Tibial artery (tissue), 4 donors: ENCODE measurements around the gene GFI1.

ENCODE experiments used
- DNase-seq, 2 donors: peaks; one replicate each; pipeline ENCODE4 v3.0.0-alpha.2; 2019
- H3K27ac ChIP-seq, 2 donors: fragments of 200-600 bp; sonication (generic) in 1 of 2; 1 replicate in 1 of 2; 2 replicates in 1 of 2; pipeline ENCODE4 v1.5.1; 2018 to 2019; ENCODE audit warnings: mild to moderate bottlenecking in 1 of 2
- H3K27me3 ChIP-seq, 2 donors: fragments of 200-600 bp; sonication (generic) in 1 of 2; one replicate each; pipeline versions ENCODE4 v1.5.1 to v1.6.0; 2016 to 2019
- H3K36me3 ChIP-seq, 3 donors: fragments of 200-600 bp; sonication (generic) in 2 of 3; one replicate each; pipeline ENCODE4 v1.5.1; 2016 to 2019; ENCODE audit warnings: mild to moderate bottlenecking in 2 of 3
- H3K4me1 ChIP-seq, 4 donors: fragments of 200-600 bp; sonication (generic) in 2 of 4; 1 replicate in 3 of 4; 2 replicates in 1 of 4; pipeline ENCODE4 v1.5.1; 2016 to 2019
- H3K4me3 ChIP-seq, 2 donors: fragments of 200-600 bp; sonication (generic) in 1 of 2; 1 replicate in 1 of 2; 2 replicates in 1 of 2; pipeline ENCODE4 v1.5.1; 2018 to 2019; ENCODE audit warnings: mild to moderate bottlenecking in 2 of 2
- H3K9me3 ChIP-seq, 3 donors: fragments of 200-600 bp; sonication (generic) in 1 of 3; one replicate each; pipeline ENCODE4 v1.5.1; 2016 to 2019
- CTCF ChIP-seq, 2 experiments: fragments of 200-600 bp in 1 of 2; fragments of 450-650 bp in 1 of 2; IDR thresholded peaks; one replicate each; pipeline ENCODE4 v1.5.1; 2017 to 2019; ENCODE audit warnings: antibody characterized with exemption in 2 of 2, mild to moderate bottlenecking in 1 of 2, moderate library complexity in 1 of 2
- intact Hi-C: fragments of 100-400 bp; cut with DNase I; formaldehyde crosslinking; loops from one replicate; pipeline ENCODE4 v1.15.0; 2023; ENCODE audit warnings: low total_unique reads

The GFI1 gene

DNA sequence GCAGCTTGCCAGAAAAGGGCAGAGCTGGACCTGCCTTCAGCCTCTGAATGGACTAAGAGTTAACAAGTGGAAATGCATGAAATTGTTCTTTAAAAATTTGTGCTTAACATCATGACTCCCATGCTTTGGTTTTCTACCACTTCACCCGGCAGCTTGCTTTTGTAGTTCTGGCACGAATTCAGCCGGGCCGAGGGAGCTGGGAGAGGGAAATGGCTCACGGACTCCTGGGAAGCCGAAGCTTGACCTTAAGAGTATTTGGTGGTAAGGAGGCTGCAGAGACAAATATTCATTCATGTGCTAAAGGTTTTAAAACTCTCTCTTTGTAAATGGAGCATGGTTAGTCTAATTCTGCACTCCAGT lies 17.2 kb upstream of the GFI1 start:
- H3K4me3 ChIP-seq, result no peak overlapping the region
- H3K4me1 ChIP-seq, result no peaks in the 10 kb centered on the region
- DNase-seq, result no peak
- no peak for TF ChIP-seq CTCF (IDR thresholded peaks at IDR 0.05)
- intact Hi-C loops, result no loop called here
- no peaks in the 10 kb centered on the region for H3K9me3 ChIP-seq
- H3K27me3 ChIP-seq, result no peaks in the 10 kb centered on the region
- no peak overlapping the region for H3K27ac ChIP-seq
- peaks cover 0 to 5% (median 0%) of the 10 kb centered on the region in 3 donors for H3K36me3 ChIP-seq

DNA sequence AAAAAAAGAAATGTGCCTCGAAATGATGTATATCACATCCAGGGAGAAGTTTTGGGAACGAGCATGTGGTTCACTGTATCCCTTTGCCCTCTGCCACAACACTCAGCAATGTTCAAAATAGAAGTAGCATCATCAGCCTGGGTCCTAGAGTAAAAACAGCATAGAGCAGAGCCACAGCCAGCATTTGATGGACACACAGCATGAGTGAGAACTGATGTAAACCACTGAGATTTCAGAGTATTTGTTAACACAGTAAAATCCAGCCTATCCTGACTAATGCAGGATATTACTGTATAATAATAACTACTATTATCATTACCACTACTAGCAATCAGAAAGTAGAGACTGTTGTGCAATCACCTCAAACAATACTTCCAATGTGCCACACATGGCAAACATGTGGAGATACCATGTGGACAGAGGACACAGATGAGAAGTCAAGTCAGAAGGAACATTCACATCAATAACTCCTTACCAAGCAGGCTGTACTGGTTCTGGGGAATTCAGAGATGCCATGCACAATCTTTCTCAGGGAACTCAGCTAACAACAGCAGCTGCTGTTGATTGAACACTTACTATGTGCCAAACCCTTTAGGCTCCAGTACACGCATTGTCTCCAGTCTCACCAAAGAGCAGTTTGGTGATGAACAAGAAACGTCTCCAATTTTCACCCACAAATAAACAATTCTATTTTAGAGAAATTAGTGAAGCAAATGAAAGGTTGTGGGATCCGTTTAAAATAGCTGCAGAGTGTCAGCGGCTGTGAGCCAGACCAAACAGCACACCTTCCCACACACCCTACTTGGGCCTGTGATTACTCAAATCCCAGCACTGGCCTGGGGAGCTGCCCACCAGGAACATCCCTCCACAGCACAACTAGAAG lies 16.6 kb upstream of the GFI1 start:
- Histone ChIP-seq H3K9me3 (no peaks in the 10 kb centered on the region), H3K4me1 (no peaks in the 10 kb centered on the region), H3K27ac (no peak overlapping the region), H3K27me3 (no peaks in the 10 kb centered on the region), H3K36me3 (peaks cover 0 to 2% (median 0%) of the 10 kb centered on the region in 3 donors), H3K4me3 (no peak overlapping the region)
- intact Hi-C loops, result no loop called here
- DNase-seq, result no peak
- no peak for TF ChIP-seq CTCF (IDR thresholded peaks at IDR 0.05)

GRCh38 chr1:92502247-92502646 lies 15.5 kb upstream of the GFI1 start:
- intact Hi-C loops, result no loop called here
- H3K4me3 ChIP-seq, result no peak overlapping the region
- no peaks in the 10 kb centered on the region for H3K4me1 ChIP-seq
- TF ChIP-seq CTCF (IDR thresholded peaks at IDR 0.05), result no peak
- no peaks in the 10 kb centered on the region for H3K9me3 ChIP-seq
- no peaks in the 10 kb centered on the region for H3K27me3 ChIP-seq
- H3K27ac ChIP-seq, result no peak overlapping the region
- no peak for DNase-seq
- H3K36me3 ChIP-seq, result no peaks in the 10 kb centered on the region

GRCh38 chr1:92500552-92500951 lies 13.8 kb upstream of the GFI1 start:
- no peak for TF ChIP-seq CTCF (IDR thresholded peaks at IDR 0.05)

DNA sequence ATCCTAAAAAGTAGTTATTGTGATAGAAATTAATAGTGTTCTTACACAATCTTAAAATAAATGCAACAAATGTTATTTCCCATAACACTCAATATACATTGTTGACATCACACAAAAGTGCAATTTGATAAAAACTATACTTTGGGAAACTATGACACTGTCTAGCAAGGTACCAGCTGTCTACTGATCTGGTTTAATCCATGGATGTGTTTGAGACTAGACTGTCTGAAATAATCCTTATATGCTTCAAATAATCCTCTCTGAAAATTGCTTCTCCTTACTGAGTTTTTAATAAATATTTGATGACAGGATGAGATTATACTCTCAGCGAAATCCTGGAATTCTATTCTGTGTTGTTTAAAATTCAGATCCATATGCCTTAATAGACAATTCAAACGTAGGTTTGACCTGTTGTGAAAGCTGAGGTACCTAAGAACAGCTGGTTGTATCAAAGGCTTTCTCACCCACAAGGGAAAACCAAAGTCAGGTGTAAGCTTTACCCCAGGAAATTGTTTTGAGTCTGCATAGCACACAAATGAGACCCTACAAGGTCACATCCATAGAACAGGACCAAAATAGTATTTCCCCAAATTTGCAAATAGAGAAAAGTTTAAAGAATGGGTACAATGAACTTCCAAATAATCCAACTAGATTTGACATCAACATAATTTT lies 8.8 kb upstream of the GFI1 start:
- intact Hi-C loops, result no loop called here
- TF ChIP-seq CTCF (IDR thresholded peaks at IDR 0.05), result no peak
- no peaks in the 10 kb centered on the region for H3K4me1 ChIP-seq

More at GRCh38 chr1:92500552-92500951, 13.8 kb upstream of the GFI1 start:
- Histone ChIP-seq H3K36me3 (no peaks in the 10 kb centered on the region), H3K4me1 (no peaks in the 10 kb centered on the region), H3K27ac (no peak overlapping the region), H3K27me3 (no peaks in the 10 kb centered on the region), H3K9me3 (no peaks in the 10 kb centered on the region), H3K4me3 (no peak overlapping the region)
- DNase-seq, result no peak
- intact Hi-C loops, result no loop called here

More for the DNA sequence above, 8.8 kb upstream of the GFI1 start:
- no peak for DNase-seq
- Histone ChIP-seq H3K27me3 (no peaks in the 10 kb centered on the region), H3K9me3 (no peaks in the 10 kb centered on the region), H3K4me3 (no peak overlapping the region), H3K36me3 (no peaks in the 10 kb centered on the region), H3K27ac (no peak overlapping the region)
